Natural killer cell (primary cell): ENCODE data around the gene STOX2. TPM values are rescaled to one million over a fixed set of nuclear protein-coding genes. Genes with fewer than 3 reads are reported as not detected.

Experiments
- ATAC-seq, 3 donors: fragments of 150-1000 bp in 2 of 3; fragments of 200-7000 bp in 1 of 3; cut with Tn5 transposase; 1 replicate in 1 of 3; 2 replicates in 2 of 3; pipeline ENCODE4 v1.10.0; 2021; ENCODE audit warnings: mild to moderate bottlenecking in 2 of 3, moderate library complexity in 2 of 3
- DNase-seq, 2 donors: peaks; one replicate each; pipeline versions ENCODE4 v3.0.0 to v3.0.0-alpha.2; 2013 to 2021; ENCODE audit warnings: mixed read lengths in 1 of 2
- H3K27ac ChIP-seq: one replicate; pipeline ENCODE4 v1.5.1; 2013; ENCODE audit warnings: mild to moderate bottlenecking, low read length
- H3K27me3 ChIP-seq: one replicate; pipeline ENCODE4 v1.6.1; 2013; ENCODE audit warnings: low read length; ENCODE audit not compliant: control insufficient read depth, insufficient read depth
- H3K36me3 ChIP-seq: one replicate; pipeline ENCODE4 v1.6.1; 2013; ENCODE audit warnings: low read length; ENCODE audit not compliant: control insufficient read depth, insufficient read depth
- H3K4me1 ChIP-seq: one replicate; pipeline ENCODE4 v1.6.1; 2013; ENCODE audit warnings: low read length; ENCODE audit not compliant: control insufficient read depth, insufficient read depth
- H3K4me3 ChIP-seq: one replicate; pipeline ENCODE4 v1.5.1; 2013; ENCODE audit warnings: low read length
- H3K9me3 ChIP-seq: one replicate; pipeline ENCODE4 v1.6.1; 2013; ENCODE audit warnings: low read length; ENCODE audit not compliant: control insufficient read depth, insufficient read depth
- H3K27ac Mint-ChIP-seq, 2 donors: one replicate each; pipeline ENCODE4 v1.8.0; 2022; ENCODE audit warnings: mild to moderate bottlenecking in 2 of 2, mixed read lengths in 2 of 2, moderate library complexity in 1 of 2
- H3K27me3 Mint-ChIP-seq, 2 donors: one replicate each; pipeline ENCODE4 v1.8.0; 2022; ENCODE audit warnings: low read depth in 2 of 2, mixed read lengths in 2 of 2
- H3K36me3 Mint-ChIP-seq: one replicate; pipeline ENCODE4 v1.8.0; 2022; ENCODE audit warnings: mixed read lengths
- H3K4me1 Mint-ChIP-seq, 2 donors: one replicate each; pipeline ENCODE4 v1.8.0; 2022; ENCODE audit warnings: mixed read lengths in 2 of 2
- H3K4me3 Mint-ChIP-seq: one replicate; pipeline ENCODE4 v1.8.0; 2022; ENCODE audit warnings: mild to moderate bottlenecking, moderate library complexity, mixed read lengths
- H3K9me3 Mint-ChIP-seq, 2 donors: one replicate each; pipeline ENCODE4 v1.8.0; 2022; ENCODE audit warnings: mixed read lengths in 2 of 2
- WGBS: methylation state at CpG from one replicate; pipeline ENCODE4 v1.1.7; 2013; ENCODE audit warnings: missing lambda C conversion rate; ENCODE audit not compliant: insufficient coverage; 5-methylcytosine and 5-hydroxymethylcytosine counted together
- intact Hi-C: fragments of 100-400 bp; cut with micrococcal nuclease; formaldehyde crosslinking; loops from one replicate; pipeline ENCODE4 v1.14.2; 2022
- total RNA-seq, 4 donors: library from RNA; stranded (reverse); fragments of 120-200 nt in 1 of 4; gene quantifications; one replicate each; pipeline versions ENCODE4 v1.2.3 to v1.2.4, GENCODE V29; 2013 to 2022
- TF ChIP-seq, protein P1 (sequence below): fragments of 200-600 bp; IDR thresholded peaks from one replicate; pipeline ENCODE4 v1.8.0; 2022; ENCODE audit warnings: antibody characterized with exemption

Gene STOX2
- total RNA-seq, 3 donors from 2014 or later (not counting 1 experiment from before 2014, with no cell fraction given) = 0.23 TPM; not detected in 2

DNA sequence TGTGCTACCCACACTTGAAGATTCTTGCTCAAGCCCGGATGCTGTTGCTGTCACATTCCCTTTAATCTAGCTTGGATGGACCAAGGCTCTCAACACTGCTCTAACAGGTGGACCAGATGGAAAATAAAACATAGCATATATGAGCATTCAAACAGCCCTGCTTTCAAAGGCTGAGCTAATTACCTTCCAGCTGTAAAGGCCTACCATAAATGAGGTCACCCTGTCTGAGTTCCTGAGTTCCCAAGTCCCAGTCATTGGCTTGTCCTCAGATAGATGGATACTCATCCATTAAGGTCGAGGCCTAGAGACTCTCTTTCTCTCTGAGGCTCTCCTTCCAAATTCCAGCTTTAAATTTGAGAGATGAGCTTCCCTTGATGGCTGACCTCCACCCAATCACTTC is 147.5 kb downstream of the STOX2 start:
- ATAC-seq (no peak), DNase-seq (no peak)
- TF ChIP-seq, protein P1, sequence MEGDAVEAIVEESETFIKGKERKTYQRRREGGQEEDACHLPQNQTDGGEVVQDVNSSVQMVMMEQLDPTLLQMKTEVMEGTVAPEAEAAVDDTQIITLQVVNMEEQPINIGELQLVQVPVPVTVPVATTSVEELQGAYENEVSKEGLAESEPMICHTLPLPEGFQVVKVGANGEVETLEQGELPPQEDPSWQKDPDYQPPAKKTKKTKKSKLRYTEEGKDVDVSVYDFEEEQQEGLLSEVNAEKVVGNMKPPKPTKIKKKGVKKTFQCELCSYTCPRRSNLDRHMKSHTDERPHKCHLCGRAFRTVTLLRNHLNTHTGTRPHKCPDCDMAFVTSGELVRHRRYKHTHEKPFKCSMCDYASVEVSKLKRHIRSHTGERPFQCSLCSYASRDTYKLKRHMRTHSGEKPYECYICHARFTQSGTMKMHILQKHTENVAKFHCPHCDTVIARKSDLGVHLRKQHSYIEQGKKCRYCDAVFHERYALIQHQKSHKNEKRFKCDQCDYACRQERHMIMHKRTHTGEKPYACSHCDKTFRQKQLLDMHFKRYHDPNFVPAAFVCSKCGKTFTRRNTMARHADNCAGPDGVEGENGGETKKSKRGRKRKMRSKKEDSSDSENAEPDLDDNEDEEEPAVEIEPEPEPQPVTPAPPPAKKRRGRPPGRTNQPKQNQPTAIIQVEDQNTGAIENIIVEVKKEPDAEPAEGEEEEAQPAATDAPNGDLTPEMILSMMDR = no peak
- Mint-ChIP-seq H3K9me3 (peaks cover 0 to 3% of the 10 kb centered on the region in 2 donors), H3K4me3 (no peak overlapping the region), H3K4me1 (no peaks in the 10 kb centered on the region), H3K27ac (no peak overlapping the region), H3K27me3 (peaks cover 0 to 6% of the 10 kb centered on the region in 2 donors), H3K36me3 (peaks cover 5% of the 10 kb centered on the region)
- 75% methylated on average over 2 of the region's 2 CpGs for WGBS
- H3K27ac ChIP-seq = no peak overlapping the region
- intact Hi-C loops = no loop called here
- no peaks in the 10 kb centered on the region for H3K9me3 ChIP-seq
- H3K36me3 ChIP-seq = no peaks in the 10 kb centered on the region
- H3K4me1 ChIP-seq = no peaks in the 10 kb centered on the region
- H3K27me3 ChIP-seq = no peaks in the 10 kb centered on the region
- no peak overlapping the region for H3K4me3 ChIP-seq

DNA sequence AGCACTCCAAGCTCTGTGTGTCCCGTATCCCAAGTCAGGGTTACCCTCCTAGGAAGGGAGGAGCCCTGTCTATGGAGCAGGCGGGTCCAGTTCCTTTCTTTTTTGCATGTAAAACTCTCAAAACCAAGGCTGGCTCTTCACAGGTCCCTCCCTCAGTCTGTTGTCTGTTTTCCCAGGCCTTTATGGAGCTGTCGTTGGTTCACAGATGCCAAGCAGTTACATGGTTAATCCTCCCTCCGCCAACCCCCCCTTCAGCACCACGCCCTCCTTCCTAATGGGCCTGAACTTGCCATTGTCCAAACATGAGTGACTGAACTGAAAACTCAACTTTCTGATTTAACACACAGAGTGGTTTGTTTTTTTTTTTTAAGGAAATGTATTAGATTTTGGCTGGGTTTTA is 148.3 kb downstream of the STOX2 start:
- Histone ChIP-seq H3K27me3 (no peaks in the 10 kb centered on the region), H3K36me3 (no peaks in the 10 kb centered on the region), H3K9me3 (no peaks in the 10 kb centered on the region), H3K27ac (no peak overlapping the region), H3K4me1 (no peaks in the 10 kb centered on the region), H3K4me3 (no peak overlapping the region)
- DNase-seq = no peak
- intact Hi-C loops = no loop called here
- Mint-ChIP-seq H3K4me3 (no peak overlapping the region), H3K36me3 (no peaks in the 10 kb centered on the region), H3K27ac (no peak overlapping the region), H3K9me3 (peaks cover 0 to 3% of the 10 kb centered on the region in 2 donors), H3K27me3 (peaks cover 0 to under 1% of the 10 kb centered on the region in 2 donors), H3K4me1 (no peaks in the 10 kb centered on the region)
- 80% methylated on average over 5 of the region's 5 CpGs for WGBS
- no peak for ATAC-seq
- TF ChIP-seq, protein P1 = no peak

DNA sequence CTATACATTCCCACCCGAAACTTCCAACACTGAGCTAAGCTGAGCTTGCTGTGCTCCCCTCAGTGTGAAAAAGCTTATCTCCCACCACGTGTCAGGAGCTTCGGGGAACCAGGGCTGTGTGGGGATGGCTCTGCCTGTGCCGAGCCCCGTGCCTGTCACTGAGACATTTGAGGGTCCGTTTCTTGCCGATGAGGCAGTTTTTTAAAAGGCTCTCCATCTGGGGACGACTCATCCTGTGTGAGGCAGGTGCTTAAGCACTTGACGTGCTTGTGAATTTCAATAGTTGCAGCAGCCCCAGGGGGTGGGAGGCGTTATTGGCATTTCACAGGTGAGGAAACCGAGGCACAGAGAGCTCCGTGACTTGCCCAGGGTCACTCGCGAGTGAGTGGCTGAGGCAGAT is 151.8 kb downstream of the STOX2 start:
- no peaks in the 10 kb centered on the region for H3K9me3 ChIP-seq
- Mint-ChIP-seq H3K4me3 (no peak overlapping the region), H3K36me3 (no peaks in the 10 kb centered on the region), H3K27me3 (peaks cover 0 to 7% of the 10 kb centered on the region in 2 donors), H3K4me1 (no peaks in the 10 kb centered on the region), H3K9me3 (no peaks in the 10 kb centered on the region), H3K27ac (no peak overlapping the region)
- H3K27me3 ChIP-seq = no peaks in the 10 kb centered on the region
- 85% methylated on average over 14 of the region's 14 CpGs for WGBS
- no peak overlapping the region for H3K4me3 ChIP-seq
- no peak for ATAC-seq
- intact Hi-C loops = no loop called here
- H3K27ac ChIP-seq = no peak overlapping the region
- TF ChIP-seq, protein P1 = no peak
- H3K4me1 ChIP-seq = no peaks in the 10 kb centered on the region
- no peak for DNase-seq
- no peaks in the 10 kb centered on the region for H3K36me3 ChIP-seq

DNA sequence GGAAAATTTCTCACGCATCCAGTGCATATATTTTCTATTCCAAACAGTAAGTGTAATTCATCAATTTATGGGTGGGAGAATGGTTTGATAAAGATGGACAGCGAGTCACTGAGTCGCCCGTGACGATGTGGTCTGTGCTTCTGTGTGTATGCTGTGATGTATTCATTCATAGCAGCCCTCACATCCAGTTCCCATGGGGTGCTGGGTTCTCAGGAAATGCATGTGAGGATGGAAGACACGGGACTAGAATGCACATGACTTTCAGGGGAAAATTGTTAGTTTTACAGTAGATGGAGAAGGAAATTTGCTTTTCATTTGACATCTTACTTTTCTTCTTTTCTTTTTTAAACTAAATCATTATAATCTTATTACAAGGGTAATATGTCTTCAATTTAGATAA is 152.9 kb downstream of the STOX2 start:
- no peak overlapping the region for H3K27ac ChIP-seq
- H3K27me3 Mint-ChIP-seq = peaks cover 0 to 7% of the 10 kb centered on the region in 2 donors
- no peaks in the 10 kb centered on the region for H3K4me1 ChIP-seq
- no peak overlapping the region for H3K4me3 ChIP-seq
- WGBS = 93% methylated on average over 4 of the region's 6 CpGs
- no peaks in the 10 kb centered on the region for H3K9me3 ChIP-seq
- H3K36me3 ChIP-seq = no peaks in the 10 kb centered on the region
- intact Hi-C loops = no loop called here
- H3K27ac Mint-ChIP-seq = no peak overlapping the region
- no peaks in the 10 kb centered on the region for H3K36me3 Mint-ChIP-seq
- no peaks in the 10 kb centered on the region for H3K4me1 Mint-ChIP-seq
- no peak overlapping the region for H3K4me3 Mint-ChIP-seq
- no peaks in the 10 kb centered on the region for H3K9me3 Mint-ChIP-seq
- DNase-seq = no peak
- TF ChIP-seq, protein P1 = no peak
- ATAC-seq = no peak
- no peaks in the 10 kb centered on the region for H3K27me3 ChIP-seq
